Stimulated activated CD4-positive, alpha-beta T cell treated with anti-CD3 and anti-CD28 coated beads, TNF-alpha, amount 100 ng/mL, for 24 hours (primary cell): ENCODE results near the gene RPLP1.

Source experiments
- DNase-seq, 3 experiments: peaks; one replicate each; pipeline ENCODE4 v3.0.0-alpha.2; 2020; ENCODE audit warnings: low read depth in 3 of 3

The RPLP1 gene

DNA sequence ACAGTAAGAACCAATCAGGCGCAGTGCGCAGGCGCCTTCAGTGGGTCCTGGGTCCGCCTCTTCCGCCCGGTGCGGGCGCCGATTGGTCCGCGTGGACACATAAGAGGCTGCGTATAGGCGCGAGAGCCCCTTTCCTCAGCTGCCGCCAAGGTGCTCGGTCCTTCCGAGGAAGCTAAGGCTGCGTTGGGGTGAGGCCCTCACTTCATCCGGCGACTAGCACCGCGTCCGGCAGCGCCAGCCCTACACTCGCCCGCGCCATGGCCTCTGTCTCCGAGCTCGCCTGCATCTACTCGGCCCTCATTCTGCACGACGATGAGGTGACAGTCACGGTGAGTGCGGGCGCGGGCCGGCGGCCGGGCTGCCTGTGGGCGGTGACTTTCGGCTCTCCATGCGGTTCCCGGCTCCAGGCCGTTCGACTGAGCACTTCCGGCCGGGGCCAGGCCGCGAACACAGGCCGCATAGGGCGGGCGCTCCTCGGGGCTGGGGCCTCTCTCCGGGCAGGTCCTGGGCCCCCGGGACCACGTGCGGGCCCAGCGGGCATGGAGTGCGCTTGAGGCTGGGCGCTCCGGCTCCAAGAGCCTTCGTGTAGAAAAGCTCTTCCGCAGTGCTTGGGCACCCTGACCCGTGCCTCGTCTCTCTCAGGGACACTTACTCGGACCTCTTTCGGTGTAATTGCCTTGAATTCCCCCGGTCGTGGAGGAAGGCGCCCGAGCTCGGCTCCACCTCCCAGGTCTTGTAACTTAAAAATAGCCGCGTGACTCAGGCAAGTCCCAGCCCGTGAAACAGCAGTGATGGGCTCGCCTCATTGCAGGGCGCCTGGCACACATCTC is at the start of gene RPLP1:
Gene RPLP1 (plus strand): TSS at position 127 of the 830 bp plus-strand sequence. CDS start 131 bp downstream, at position 258.
- DNase-seq, result peak; percentile 92 to 94 (median 93)

DNA sequence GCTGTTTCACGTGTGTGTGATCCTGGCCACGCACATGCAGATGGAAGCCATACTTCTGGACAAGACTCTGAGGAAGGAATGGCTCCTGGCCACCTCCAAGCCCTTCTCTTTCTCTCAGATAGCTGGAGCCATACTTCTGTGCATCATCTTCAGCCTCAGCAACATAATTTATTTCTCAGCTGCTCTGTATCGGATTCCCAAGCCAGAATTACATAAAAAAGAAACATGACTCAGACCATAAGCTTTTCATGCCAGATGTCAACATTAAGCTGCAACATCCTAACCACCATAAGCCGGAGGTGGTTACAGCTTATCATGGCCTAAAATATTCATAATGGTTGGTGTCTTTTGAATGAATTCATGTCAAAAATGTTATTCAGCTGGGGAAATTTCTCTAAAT is 49.0 kb upstream of the RPLP1 start:
- no peak for DNase-seq

DNA sequence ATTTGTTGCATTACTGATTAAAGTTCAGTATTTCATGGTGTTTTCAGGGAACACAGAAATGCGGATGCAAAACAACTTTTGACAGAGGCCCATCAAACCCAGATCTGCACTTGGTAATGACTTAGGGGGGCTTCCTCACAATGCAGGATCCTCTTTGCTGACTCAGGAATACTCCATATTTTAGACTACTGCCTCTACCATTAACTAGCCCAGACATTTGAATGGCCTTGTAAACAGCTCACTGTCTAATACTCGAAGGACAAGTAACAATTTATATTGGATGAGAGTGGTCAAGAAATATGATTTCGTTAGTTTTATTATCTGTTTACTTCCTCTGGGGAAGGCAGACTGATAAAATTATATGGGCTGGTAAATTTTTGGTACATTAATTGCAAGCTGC is 47.5 kb upstream of the RPLP1 start:
- no peak for DNase-seq

DNA sequence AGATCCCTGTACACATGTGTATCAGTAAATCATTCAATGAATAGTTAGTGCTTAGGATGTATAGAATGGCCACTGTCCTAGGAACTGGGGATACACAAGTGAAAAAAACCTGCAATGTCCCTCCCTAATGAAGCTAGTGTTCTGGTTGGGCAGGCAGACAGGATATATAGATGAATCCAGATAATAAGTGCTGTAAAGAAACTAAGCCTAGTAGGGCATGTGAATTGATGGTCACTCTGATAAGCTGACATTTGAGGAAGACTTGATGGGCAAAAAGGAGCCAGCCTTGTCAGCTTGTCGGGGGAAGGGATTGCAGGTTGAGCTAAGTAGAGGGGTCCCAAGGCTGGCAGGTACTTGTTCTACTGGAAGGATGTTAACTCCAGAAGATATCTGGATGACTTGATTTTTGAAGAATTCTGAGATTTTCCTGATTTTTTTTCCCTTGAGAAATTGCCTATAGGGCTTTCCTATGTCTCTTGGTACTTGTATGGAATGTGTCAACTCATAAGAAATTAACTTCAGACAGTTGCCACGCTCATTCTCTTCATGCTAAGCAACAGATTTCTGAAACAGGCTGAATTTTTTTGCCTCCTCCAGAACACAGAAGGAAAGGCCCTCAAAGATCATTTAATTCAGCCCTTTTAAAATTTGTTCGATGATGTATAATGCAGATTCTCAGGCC is 44.8 kb upstream of the RPLP1 start:
- no peak for DNase-seq

DNA sequence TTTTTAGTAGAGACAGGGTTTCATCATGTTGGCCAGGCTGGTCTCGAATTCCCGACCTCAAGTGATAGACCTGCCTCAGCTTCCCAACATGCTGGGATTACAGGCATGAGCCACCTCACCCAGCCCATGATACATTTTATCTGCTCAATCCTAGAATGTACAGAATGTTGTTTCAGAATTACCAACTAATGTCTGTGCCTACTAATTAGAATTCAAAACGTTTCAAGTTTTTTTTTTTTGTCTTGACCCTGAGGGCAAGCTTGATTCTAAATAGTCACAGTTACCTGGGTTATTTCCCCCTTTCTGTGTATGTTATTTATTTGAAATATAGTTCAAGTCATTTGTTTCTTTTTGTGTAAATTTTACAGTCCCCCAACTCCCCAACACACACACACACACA is 43.8 kb upstream of the RPLP1 start:
- DNase-seq, result no peak

DNA sequence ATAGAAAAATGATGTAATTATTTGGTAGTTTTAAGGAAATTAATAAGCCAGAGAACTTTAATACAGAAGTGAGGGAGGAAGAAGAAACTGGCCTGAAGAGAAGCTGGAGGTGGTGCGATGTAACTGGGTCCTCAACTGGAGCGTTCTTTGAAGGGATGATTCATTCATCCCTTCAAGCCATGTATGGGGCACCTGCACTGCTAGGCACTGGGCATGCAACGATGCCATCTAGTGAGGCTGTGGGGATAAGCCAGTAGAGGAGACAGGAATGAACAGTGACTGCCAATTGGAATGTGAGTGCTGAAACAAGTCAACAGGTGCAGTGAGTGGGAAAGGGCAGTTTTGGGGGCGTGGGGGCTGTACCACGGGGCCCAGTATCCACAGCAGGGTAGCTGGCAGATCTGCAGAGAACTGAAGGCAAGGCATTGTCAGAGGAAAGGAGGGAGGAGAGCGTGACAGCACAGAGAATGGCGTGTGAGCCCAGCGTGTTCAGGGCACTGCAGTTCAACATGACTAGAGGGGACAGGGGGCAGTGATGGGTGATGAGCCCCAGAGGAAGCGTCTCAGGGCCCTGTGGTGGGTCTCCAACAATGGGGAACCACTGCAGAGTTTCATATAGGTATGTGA is 42.3 kb upstream of the RPLP1 start:
- DNase-seq, result peak in 1 of 3 experiments; percentile 37

DNA sequence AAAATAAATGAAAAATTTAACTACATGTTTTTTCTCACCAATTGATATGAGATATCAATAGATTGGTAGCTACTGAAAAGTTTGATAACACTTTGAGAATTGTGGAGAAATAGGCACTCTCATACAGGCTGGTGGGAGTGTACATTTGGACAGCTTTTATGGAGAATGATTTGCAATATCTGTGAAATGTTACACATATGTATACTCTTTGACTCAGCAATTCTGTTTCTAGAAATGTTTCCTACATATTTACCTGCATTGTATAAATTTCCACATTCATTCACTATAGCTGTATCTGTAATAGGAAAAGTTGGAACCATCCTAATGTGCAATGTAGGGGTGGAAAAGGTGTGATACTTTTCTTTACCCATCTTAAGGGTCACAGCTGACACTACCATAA is 40.3 kb upstream of the RPLP1 start:
- no peak for DNase-seq

DNA sequence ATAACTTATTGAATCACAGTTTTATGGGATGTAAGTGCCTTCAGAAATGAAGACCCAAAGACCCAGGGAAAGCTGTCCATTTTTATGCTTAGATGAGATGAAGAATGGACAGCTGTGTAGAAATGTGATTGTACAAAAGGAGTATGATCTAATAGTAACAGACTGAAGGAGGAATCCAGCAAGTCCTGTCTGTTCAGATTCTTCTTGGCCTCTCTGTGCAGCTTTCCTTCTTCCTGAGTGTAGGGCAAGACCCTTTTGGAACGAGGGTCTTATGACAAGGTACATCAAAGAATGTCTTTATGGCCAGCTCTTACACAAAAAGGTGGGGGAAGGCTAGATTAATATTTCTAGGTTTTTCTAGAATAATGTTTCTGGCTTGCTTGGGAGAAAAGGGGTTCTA is 39.9 kb upstream of the RPLP1 start:
- DNase-seq, result no peak

DNA sequence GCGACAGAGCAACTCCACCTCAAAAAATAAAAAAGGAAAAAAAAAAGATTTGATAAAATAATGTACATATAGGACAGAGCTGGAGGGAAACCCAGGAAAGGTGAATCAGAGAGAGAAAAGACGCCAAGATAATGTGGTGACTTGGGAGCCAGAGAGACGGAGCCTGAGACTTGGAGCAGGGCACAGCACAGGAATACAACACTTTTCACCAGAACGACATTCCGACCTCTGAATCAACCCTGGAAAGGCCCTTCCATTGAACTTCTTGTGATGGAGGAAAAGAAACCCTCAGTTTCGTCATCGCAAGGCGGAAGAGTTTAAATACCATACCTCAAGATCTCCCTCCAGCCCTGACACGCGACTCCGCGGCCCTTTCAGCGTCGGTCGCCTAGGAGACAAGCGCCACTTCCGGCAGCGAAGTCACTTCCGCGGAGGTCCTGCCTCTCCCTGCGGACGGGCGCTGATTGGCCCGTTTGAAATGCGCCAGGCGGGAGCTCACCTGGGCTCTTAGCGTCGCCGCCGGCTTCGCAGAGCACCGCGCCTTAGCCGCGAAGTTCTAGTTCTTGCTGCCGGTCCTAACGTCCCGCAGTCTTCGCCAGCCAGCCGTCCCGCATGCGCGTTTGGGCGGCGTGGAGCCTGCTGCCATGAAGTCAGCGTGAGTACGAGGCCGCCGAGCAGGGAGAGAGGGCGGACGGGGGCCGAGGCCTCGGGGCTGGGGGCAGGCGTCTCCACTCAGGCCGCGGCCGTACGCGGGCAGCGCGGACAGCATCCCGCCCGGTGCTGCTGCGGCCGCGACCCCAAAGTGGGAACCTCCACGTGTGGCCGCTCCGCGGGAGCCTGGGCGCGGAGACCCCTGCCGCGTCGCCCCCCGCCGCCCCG is 38.6 kb upstream of the RPLP1 start, which contains the start of gene KIF23:
Gene KIF23 (plus strand): TSS at position 528 of the 879 bp plus-strand sequence. CDS start 117 bp downstream, at position 645.
- DNase-seq, result peak; percentile 81 to 92 (median 87)

DNA sequence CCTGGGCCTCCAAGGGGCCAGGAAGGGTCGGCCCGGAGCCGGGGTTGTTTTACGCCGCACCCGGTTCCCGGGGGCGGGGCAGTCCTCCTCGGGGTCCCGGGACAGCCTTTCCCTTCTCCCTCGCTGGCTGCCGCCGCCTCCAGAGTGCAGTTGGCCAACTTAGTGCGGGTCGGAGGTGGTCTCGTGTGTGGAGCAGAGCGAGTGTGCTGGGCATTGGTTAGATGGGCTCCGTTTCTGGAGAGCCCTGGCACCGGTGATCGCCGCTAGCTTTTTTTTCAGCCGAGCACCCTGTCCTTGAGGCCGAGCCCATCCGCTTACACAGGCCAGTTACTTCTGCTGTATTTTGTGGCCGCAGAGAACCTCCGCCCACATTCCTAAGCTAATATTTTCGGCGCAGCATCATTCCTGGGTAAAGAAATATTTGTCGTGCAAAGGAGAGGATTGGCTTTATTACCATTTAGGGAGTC is 37.9 kb upstream of the RPLP1 start:
- no peak for DNase-seq

DNA sequence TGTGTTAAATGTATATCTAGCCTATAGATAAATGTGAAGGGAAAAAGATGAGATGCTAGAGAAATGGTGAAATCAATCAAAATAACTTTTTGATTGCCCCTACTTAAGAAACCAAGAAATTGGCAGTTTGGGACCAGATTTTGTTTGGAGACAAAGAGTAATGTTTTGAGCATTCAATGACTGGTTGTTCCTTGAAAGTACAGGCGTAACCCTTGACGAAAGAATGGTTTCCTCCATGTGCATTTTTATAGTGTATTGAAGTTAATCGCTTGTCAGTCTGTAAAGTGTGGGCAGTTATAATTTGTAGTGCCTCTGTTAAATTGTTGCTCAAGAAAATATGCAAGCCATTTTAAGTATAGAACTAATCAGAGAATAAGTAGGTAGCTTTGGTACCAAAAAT is 37.2 kb upstream of the RPLP1 start:
- DNase-seq, result no peak

DNA sequence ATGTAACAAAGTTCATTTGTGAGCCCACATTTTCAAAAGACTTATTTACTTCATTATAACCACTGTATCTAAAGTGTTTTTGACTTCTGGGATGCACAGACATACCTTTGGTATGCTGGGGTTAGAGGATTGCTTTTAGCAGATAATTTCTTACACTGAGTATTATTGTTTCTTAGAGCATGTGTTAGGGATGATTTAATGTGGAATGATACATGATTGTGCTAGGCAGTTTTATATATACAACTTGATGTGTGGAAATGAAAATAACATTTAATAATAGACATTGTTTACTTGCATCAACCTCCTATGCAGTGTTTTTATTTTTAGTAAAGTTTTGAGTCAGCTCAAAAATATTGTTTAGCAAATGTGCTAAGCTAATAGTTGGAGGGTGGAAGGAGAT is 35.0 kb upstream of the RPLP1 start:
- no peak for DNase-seq

DNA sequence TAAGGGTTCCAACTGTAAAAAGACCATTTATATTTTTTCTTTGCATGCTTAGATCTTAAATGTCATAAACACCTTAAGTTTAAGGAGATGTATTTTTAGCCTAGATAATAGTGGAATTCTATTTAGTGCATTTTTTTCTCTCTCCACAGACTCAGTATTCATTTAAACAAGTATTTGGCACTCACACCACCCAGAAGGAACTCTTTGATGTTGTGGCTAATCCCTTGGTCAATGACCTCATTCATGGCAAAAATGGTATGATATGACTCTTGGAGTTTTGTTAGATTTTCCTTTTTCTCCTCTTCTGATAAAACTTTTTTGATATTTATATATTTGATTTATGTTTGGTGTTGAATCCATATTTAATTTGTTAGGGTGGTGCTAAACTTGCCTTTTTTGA is 31.1 kb upstream of the RPLP1 start:
- no peak for DNase-seq

DNA sequence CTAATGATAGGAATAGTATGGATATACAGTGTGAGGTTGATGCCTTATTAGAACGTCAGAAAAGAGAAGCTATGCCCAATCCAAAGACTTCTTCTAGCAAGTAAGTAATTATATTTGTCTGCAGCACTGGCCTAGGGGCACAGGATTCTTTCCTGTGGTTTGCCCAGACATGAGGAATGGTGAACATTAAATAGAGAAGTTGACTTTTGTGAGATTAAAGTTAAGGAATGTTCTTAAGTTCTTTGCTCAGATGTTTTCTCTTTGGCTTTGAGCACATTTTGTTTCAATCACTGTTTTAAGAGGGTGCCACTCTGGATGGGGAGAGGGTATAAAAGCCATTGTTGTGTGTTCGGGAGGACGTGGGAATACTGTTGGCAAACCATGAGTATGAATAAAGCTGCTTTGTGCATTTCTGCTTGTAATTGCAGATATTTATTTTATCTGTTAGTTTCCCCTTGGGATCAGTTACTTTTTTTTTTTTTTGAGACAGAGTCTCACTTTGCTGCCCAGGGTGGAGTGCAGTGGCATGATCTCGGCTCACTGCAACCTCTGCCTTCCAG is 30.2 kb upstream of the RPLP1 start:
- DNase-seq, result no peak

DNA sequence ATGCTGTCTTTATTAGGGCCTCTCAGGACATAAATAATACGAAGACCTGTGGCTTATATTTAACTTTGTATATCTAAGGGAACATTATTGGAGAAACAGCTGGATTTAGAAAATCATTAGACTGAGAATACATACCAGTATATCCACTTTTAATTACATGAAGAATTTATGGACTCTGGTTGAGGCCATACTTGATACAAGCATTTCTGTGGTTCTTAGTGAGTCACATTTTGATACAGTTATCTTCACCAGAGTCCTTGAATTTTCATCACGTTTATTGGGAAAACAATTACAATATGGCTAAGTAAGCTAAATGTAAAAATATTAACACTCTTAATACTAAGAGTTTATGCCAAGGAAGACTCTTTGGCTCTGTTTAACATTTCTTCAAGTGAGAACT is 28.6 kb upstream of the RPLP1 start:
- DNase-seq, result no peak

DNA sequence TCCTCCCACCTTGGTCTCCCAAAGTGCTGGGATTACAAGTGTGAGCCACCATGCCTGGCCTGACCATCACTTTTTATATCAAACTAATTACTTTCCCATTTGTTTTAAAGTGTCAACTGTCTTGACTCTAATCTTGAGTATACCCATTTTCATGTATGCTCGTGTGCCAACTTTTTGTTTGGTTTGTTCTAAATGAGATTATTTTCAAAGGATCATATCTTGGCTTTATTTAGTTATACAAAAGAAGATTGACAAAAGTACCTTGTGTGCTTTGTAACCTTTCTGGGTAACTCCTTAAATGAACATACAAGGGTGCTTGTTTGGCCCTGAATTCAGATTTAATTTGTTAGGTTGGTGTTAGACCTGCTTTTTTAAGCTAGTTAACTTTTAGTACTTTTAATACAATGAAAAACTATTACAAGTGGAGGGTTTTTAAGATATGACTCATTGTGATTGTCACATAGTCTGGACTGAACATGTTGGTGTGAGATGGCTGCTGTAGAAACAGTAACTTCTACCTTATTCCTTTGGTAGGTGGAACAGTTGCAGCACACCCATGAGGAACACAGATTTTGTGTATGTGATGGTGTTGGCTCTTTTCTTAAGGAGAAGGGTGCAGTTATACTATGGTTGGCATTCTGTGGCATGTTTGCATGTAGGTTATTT is 27.7 kb upstream of the RPLP1 start:
- DNase-seq, result no peak

DNA sequence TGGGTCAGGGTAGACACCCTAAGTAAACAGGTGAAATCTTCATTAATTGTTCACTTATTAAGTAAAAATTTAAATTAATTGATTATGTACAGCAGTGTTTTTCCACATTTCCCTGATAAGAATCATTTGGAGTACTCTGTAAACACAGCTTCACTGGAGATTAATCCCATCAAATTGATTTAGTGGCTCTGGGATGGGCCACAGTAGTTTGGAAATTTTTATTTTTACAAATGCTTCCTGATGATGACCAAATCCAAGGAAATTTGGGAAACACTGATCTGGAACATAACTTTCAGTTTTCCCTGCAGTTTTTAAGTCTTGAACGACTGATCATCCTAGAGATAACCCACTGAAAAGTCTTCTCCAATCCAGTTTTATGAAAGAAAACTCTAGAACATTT is 18.8 kb upstream of the RPLP1 start:
- no peak for DNase-seq

DNA sequence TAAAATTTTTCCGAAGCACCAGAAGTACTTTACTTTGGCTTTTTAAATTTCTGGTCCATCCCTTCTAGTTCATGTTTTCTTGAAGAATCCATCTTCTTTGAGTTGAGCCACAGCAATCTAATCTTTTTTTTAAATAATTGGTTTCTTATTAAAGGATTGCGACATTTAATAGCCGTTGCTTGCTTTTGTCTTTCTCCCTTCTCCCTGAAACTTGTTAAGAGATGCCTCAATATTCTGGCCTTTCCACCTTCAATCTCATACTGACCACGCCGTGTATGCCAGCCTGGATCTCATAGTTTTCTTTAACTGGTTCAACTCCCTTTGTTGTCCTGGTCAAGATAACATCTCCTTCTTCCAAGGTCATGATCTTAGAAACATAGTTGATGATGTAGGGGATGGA is 18.4 kb upstream of the RPLP1 start:
- DNase-seq, result no peak

DNA sequence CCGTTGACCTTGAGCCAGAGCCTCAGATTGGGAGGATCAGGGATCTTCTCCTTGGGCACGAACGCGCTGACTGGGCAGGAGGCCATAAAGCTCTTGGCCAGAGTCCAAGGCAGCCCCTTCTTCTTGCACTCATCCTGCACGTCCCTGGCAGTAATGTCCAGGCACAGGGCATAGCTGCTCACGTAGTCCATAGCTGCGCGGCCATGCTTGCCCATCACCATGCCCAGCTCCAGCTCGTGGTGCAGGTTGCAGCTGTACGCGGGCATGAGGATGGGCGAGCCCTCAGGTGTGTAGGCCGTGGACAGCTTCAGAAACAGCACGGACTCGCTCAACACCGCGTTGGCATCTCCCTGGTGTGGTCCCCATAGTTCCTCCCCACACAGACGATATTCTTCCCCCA is 17.9 kb upstream of the RPLP1 start:
- DNase-seq, result no peak

DNA sequence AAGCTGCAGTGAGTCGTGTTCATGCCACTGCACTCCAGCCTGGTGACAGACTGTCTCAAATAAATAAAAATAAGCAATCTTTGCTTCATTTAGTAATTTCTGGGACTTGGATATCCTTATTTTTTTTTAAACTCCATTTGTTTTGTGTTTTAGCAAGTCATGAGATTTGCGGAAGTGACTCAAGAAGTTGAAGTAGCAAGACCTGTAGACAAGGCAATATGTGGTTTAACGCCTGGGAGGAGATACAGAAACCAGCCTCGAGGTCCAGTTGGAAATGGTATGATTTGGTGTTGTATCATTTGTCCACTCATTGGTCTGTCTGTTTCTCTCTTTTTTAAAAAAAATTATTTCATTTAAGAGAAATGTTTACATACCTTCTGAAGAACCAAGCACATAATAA is 16.6 kb upstream of the RPLP1 start:
- DNase-seq, result no peak

DNA sequence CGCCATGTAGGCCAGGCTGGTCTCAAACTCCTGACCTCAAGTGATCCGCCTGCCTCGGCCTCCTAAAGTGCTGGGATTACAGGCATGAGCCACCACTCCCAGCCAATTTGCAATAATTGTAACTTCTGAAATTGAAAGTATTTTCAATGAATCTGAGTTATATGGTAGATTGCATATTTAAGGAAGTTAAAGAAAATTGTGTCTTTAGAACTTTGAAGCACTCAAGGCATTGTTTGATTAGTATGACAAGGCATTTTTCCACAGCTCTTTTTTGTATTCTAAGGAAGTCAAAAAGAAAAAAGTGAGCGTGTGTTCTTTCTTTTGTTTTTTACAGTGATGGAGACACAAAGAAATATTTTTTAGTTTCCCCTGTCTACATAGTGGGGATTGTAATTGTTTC is 15.7 kb upstream of the RPLP1 start:
- no peak for DNase-seq
